HG02759 (cell line): ENCODE measurements around the gene AP3D1.
"Not testable (repeated sequence)": the region's sequence is repeated elsewhere in the genome, so short reads cannot be mapped to it uniquely, and the experiment has no call there.

Experiments used
- ATAC-seq: cut with Tn5 transposase; IDR thresholded peaks from one replicate; pipeline ENCODE4 v1.9.1; 2021; ENCODE audit warnings: mild to moderate bottlenecking, moderate library complexity; ENCODE audit not compliant: unreplicated experiment

Gene AP3D1

DNA sequence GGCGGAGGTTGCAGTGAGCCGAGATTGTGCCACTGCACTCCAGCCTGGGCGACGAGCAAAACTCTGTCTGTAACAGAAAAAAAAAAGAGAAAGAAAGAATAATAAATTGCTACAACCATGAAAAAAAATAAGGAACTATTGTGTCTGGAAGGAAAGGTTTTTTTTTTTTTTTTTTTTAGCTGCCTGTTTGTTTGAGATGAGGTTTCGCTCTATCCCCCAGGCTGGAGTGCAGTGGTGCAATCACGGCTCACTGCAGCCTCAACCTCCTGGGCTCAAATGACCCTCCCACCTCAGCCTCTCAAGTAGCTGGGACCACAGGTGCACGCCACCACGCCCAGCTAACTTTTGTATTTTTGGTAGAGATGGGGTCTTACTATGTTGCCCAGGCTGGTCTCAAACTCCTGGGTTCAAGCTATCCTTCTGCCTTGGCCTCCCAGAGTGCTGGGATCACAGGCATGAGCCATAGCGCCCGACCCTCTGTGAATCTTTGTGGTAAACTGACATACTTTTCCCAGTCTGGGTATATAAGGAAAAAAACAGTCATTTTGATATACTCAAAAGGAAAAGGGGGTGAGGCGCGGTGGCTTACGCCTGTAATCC lies 59.3 kb downstream of the AP3D1 start:
- not testable (repeated sequence) for ATAC-seq

DNA sequence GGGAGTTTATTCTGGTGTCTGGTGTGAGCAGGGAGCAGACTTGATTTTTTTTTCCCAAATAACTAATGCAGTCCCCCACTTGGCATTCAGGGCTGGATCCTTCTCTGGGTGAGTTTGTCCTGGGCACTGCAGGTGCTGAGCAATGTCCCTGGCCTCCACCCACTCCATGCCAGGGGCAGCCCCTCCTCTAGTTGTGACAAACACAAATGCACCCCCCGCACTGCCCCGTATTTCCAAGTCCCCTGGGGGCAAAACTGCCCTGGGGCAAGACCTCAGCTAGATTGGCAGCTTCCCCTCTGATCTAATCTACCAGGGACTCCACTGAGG lies 61.7 kb downstream of the AP3D1 start:
- no peak for ATAC-seq

DNA sequence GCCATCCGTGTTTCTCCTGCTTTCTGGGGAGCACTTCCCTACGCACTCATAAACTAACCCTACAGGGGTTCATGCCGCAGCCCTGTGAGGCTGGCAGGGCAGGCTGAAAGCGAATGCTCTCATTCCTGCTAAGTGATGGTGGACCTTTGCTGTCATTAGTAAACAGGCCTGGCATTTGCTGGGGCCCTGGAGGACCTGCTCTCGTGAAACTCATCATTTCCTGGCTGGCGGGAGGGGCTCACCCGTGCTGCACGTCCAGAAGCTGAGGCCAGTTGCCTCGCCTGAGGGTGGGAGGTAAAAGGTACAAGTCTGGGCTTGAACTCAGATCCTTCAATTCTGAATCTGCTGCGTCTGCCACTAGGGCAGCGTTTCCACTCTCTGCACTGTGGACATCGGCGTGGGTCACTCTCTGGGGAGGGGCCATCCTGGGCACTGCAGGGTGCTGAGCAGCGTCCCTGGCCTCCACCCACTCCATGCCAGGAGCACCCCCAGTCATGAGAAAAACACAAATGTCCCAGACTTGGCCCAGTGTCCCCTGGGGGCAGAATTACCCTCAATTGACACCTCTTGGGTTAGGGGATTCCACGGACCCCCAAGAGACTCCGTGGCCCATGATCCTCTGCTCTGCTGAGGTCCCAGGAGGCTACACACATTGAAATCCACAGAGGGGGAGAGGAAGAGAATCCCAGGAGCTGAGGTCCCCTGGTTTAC lies 62.2 kb downstream of the AP3D1 start:
- no peak for ATAC-seq

GRCh38 chr19:2087621-2088100 lies 63.7 kb downstream of the AP3D1 start:
- ATAC-seq, result no peak

- ATAC-seq, result not testable (repeated sequence)
Measured at GRCh38 chr19:2086695-2087620, 64.4 kb downstream of the AP3D1 start.

DNA sequence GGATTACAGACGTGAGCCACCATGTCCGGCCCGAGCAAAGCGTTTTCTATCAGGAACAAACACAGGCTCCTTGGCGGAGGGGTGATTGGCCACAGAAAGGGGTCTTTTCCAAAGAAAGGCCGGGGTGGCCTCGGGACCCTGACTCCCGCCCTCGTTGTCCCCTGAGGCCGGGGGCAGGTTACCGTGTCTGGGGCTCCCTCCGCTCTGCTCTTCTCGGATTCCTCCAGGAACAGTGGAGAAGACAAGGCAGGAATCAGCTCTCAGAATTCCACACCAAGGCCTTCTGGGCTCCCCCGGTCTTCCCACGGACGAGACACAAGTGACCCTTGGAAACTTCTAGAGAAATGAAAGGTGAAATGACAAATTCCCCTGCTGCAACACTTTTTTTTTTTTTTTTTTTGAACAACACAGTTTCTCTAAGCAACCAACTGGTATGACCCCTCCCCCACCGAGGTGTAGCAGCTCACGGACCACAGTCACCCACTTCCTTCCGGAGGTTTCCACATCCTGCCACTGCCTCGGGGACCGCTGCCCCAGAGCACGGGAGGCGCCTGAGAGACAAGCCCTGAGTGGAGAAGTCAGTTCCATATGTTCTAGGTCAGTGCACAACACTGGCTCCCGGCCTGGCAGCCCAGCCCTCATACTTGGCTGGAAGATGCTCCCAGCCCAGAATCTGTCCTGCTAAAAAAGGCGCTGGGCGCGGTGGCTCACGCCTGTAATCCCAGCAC lies 66.2 kb downstream of the AP3D1 start:
- ATAC-seq, result peak; percentile 36

GRCh38 chr19:2083174-2083854 lies 68.1 kb downstream of the AP3D1 start:
- no peak for ATAC-seq

DNA sequence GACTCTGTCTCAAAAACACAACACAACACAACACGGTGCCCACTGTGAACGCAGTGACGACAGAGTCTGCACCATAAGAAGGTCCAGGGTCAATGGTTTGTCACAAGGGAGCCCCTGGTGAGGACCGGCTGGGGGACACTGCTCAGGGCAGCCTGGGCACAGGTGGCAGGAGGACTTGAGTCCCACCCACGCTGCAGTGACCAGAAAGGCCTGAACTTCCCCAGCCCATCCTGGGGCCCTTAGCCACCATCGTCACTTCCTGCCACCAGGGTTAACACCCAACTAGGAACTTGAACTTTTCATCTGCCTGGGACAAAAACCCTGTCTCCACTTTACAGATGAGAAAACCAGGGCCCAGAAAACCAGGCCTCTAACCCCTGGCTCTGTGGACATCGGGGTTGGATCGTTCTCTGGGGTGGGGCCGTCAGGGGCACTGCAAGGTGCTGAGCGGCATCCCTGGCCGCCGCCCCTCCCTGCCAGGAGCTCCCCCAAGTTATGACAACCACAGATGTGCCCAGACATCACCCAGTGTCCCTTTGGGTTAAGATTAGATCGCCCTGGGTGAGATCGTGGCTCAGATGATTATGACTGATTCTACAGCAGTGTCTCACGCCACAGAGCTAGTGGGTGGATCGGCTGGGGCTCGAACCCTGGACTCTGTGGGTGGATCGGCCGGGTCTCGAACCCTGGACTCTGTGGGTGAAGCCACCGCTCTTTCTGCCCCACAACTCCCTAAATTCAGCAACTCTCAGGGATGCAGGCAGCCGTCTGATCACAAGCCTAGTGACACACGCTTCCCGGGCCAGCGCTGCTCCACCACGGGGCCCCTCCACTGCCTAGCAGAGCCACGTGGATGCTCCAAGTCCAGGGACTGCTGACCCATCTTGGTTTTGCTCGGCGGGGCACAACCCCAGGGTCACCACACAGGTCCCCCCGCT lies 69.2 kb downstream of the AP3D1 start:
- ATAC-seq, result no peak

DNA sequence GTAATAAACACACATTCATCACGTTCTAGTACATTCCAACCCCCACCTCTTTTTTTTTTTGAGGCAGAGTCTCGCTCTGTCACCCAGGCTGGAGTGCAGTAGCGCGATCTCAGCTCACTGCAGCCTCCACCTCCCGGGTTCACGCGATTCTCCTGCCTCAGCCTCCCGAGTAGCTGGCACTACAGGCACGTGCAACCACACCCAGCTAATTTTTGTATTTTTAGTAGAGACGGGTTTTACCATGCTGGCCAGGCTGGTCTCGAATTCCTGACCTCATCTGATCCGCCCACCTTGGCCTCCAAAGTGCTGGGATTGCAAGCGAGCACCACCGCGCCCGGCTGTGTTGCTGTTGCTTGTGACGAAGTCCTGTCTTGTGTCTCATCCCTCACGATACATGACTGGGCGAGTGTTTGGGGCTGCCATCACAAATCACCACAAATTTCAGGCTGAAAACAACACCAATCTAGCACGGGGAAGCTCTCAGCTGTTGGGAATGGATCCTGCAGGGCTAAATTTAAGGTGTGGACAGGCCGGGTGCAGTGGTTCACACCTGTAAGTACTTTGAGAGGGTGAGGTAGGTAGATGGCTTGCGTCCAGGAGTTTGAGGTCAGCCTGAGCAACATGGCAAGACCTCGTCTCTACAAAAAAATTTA lies 70.9 kb downstream of the AP3D1 start:
- no peak for ATAC-seq

DNA sequence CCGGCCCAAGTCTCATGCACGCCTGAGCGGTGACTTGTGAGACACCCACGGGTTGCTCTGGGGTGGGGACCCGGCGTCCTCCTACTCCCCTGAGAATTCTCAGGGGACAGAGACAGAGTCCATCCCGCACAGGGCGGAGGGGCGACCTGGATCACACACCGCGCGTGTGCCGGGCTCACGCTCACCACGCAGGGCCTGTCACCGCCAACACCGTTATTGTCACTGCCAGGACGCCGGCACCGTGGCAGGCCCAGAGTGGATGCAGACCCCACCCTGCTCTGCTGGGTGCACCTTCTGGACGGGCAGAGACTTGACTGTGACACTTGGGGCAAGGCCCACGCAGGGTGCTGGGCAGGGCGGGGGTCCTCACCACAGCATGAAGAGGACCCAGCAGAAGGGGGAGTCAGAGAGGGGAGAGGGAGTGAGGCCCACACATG lies 71.5 kb downstream of the AP3D1 start:
- no peak for ATAC-seq

DNA sequence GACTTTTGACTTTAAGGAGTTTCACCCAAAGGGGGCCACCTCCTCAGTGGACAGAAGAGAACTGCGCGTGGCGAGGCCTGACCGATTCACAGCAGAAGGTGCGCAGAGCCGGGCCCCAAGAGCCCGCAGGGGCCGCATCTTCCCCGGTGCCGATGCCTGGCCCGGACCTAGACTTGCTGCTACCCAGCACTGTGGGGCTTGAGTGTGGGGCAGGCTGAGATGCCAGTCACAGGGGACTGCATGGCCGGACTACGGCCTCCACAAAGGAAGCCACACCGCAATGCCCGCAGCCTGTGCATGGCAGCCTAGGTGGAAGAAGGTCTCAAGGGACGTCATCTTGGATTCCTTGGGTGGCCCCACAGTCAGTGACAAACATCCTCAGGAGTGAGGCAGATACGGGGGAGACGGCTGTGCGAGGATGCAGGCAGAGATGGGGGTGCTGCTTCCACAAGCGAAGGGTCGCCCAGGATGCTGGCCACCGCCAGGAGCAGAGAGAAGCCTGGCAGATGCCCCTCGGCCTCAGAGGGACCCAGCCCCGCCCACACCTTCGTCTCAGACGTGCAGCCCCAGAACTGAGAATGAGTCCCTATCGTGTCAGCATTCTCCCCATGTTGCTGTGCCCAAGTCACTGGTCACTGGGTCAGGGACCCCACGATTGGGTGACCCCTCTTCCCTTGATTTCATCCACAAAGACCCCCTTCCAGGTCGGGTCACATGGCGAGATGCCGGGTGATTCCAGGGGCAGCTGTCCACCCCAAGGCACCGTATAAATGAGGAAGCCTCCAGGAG lies 72.1 kb downstream of the AP3D1 start:
- ATAC-seq, result no peak

- ATAC-seq, result no peak
Measured at GRCh38 chr19:2077833-2078619, 73.3 kb downstream of the AP3D1 start.

GRCh38 chr19:2077398-2077797 lies 74.0 kb downstream of the AP3D1 start:
- ATAC-seq, result no peak

GRCh38 chr19:2076526-2076944 lies 74.8 kb downstream of the AP3D1 start:
- ATAC-seq, result no peak

GRCh38 chr19:2072757-2073551 lies 78.4 kb downstream of the AP3D1 start:
- no peak for ATAC-seq

GRCh38 chr19:2070986-2071673 lies 80.2 kb downstream of the AP3D1 start:
- no peak for ATAC-seq
